A549 (cell line): ENCODE data around the gene MZF1. TPM values are rescaled to one million over a fixed set of nuclear protein-coding genes. Genes with fewer than 3 reads are reported as not detected.

Experiments used
- ATAC-seq, 2 experiments: fragments of 200-7000 bp in 1 of 2; fragments of >200 bp in 1 of 2; cut with Nextera tagmentation in 1 of 2; cut with Tn5 transposase in 1 of 2; 3 replicates each; pipeline versions ENCODE4 v1.8.0 to v1.9.1; 2018 to 2020; ENCODE audit warnings: mild to moderate bottlenecking in 1 of 2, moderate library complexity in 1 of 2
- CTCF ChIA-PET: fragments of 300-600 bp; sonication (Branson Sonifier 250); formaldehyde crosslinking; extraction: SDS; loops from one replicate; lab custom pipeline; 2021; ENCODE audit warnings: antibody characterized with exemption, inconsistent platforms; lab: Yijun Ruan, JAX
- POLR2A ChIA-PET: fragments of 350-600 bp; formaldehyde crosslinking; extraction: SDS; loops from one replicate; lab custom pipeline; 2021; ENCODE audit warnings: antibody characterized with exemption, inconsistent platforms; lab: Yijun Ruan, JAX
- DNase-seq, 2 experiments: peaks; one replicate each; pipeline versions ENCODE4 v3.0.0 to v3.0.0-alpha.2; 2011 to 2016; ENCODE audit warnings: low read depth in 1 of 2, low spot score in 1 of 2
- FAIRE-seq: peaks from 2 replicates; lab custom pipeline; 2011; peaks lifted over from hg19 to GRCh38; lab: Jason Lieb, UNC
- H3K27ac ChIP-seq, 2 experiments: fragments of >200 bp; sonication (Bioruptor Twin); formaldehyde crosslinking; 3 replicates each; pipeline ENCODE4 v1.5.1; 2016 to 2017
- H3K4me1 ChIP-seq: fragments of >200 bp; sonication (Bioruptor Twin); formaldehyde crosslinking; 3 replicates; pipeline ENCODE4 v1.6.1; 2016
- H3K4me2 ChIP-seq: fragments of >200 bp; sonication (Bioruptor Twin); formaldehyde crosslinking; 3 replicates; pipeline ENCODE4 v1.6.1; 2016
- H3K4me3 ChIP-seq: fragments of >200 bp; sonication (Bioruptor Twin); formaldehyde crosslinking; 3 replicates; pipeline ENCODE4 v1.5.1; 2016
- H3K9me3 ChIP-seq: fragments of >200 bp; sonication (Bioruptor Twin); formaldehyde crosslinking; 3 replicates; pipeline ENCODE4 v1.6.1; 2016
- BCL3 ChIP-seq: fragments of >200 bp; sonication (Bioruptor Twin); formaldehyde crosslinking; IDR thresholded peaks from 3 replicates; pipeline ENCODE4 v1.6.1; 2016
- CBX2 ChIP-seq: fragments of 200-600 bp; sonication (generic); IDR thresholded peaks from 2 replicates; pipeline ENCODE4 v1.6.1; 2016; ENCODE audit warnings: low read depth, mild to moderate bottlenecking, borderline replicate concordance
- CEBPB ChIP-seq, 2 experiments: fragments of >200 bp in 1 of 2; sonication (Bioruptor Twin) in 1 of 2; formaldehyde crosslinking in 1 of 2; IDR thresholded peaks; 2 replicates each; pipeline ENCODE4 v1.6.1; 2012 to 2016
- CHD2 ChIP-seq: fragments of 150-350 bp; IDR thresholded peaks from 2 replicates; pipeline ENCODE4 v1.6.1; 2014; ENCODE audit warnings: low read length; ENCODE audit not compliant: partially characterized antibody
- CHD4 ChIP-seq: fragments of 200-600 bp; sonication (generic); IDR thresholded peaks from 2 replicates; pipeline ENCODE4 v1.6.1; 2016; ENCODE audit warnings: antibody characterized with exemption, mild to moderate bottlenecking, borderline replicate concordance
- CTCF ChIP-seq: fragments of >200 bp; sonication (Bioruptor Twin); formaldehyde crosslinking; IDR thresholded peaks from 3 replicates; pipeline ENCODE4 v1.5.1; 2016
- E2F6 ChIP-seq: IDR thresholded peaks from 2 replicates; pipeline ENCODE4 v1.6.1; 2012; ENCODE audit warnings: low read depth, borderline replicate concordance
- EHF ChIP-seq: fragments of 250-450 bp; sonication (Bioruptor Pico); IDR thresholded peaks from 2 replicates; pipeline ENCODE4 v1.5.0; 2020; ENCODE audit warnings: mild to moderate bottlenecking
- ELK1 ChIP-seq: fragments of 150-350 bp; IDR thresholded peaks from 2 replicates; pipeline ENCODE4 v1.6.1; 2014; ENCODE audit warnings: low read depth, mild to moderate bottlenecking, low read length
- FOSL2 ChIP-seq, 2 experiments: fragments of 450-650 bp in 1 of 2; fragments of >200 bp in 1 of 2; sonication (Bioruptor Twin) in 1 of 2; formaldehyde crosslinking; IDR thresholded peaks; 2 replicates each; pipeline versions ENCODE4 v1.5.0 to v1.6.1; 2016 to 2020; ENCODE audit warnings: mild to moderate bottlenecking in 1 of 2, moderate library complexity in 1 of 2
- HDAC2 ChIP-seq: fragments of 200-600 bp; sonication (generic); IDR thresholded peaks from 2 replicates; pipeline ENCODE4 v1.6.1; 2016
- HES2 ChIP-seq: fragments of >200 bp; sonication (Bioruptor Twin); formaldehyde crosslinking; IDR thresholded peaks from 2 replicates; pipeline ENCODE4 v1.6.1; 2016
- HOXB13 ChIP-seq: fragments of 250-450 bp; sonication (Bioruptor Pico); IDR thresholded peaks from 2 replicates; pipeline ENCODE4 v1.5.0; 2020; ENCODE audit warnings: low read depth, mild to moderate bottlenecking, moderate library complexity
- JUN ChIP-seq, 2 experiments: fragments of >200 bp; sonication (Bioruptor Twin); formaldehyde crosslinking; IDR thresholded peaks; 2 replicates in 1 of 2; 3 replicates in 1 of 2; pipeline ENCODE4 v1.6.1; 2016 to 2017
- MAFK ChIP-seq: fragments of 450-650 bp; IDR thresholded peaks from 2 replicates; pipeline ENCODE4 v1.6.1; 2014; ENCODE audit not compliant: partially characterized antibody
- MAZ ChIP-seq: fragments of 150-350 bp; IDR thresholded peaks from 2 replicates; pipeline ENCODE4 v1.6.1; 2014; ENCODE audit warnings: antibody characterized with exemption, low read depth, low read length, borderline replicate concordance
- NPAS2 ChIP-seq: fragments of 250-450 bp; sonication (Bioruptor Pico); IDR thresholded peaks from 2 replicates; pipeline ENCODE4 v1.8.0; 2022; ENCODE audit warnings: mild to moderate bottlenecking, moderate library complexity, borderline replicate concordance
- PBX3 ChIP-seq: IDR thresholded peaks from 2 replicates; pipeline ENCODE4 v1.6.1; 2012
- RCOR1 ChIP-seq: fragments of 150-350 bp; IDR thresholded peaks from 2 replicates; pipeline ENCODE4 v1.6.1; 2014; ENCODE audit warnings: antibody characterized with exemption, low read length, low read depth
- RFX5 ChIP-seq: fragments of 450-650 bp; IDR thresholded peaks from 2 replicates; pipeline ENCODE4 v1.7.1; 2014; ENCODE audit warnings: antibody characterized with exemption, mild to moderate bottlenecking, moderate library complexity
- WGBS: methylation state at CpG from one replicate; pipeline ENCODE4 v1.1.6; 2017; ENCODE audit errors: missing lambda C conversion rate; 5-methylcytosine and 5-hydroxymethylcytosine counted together
- polyA plus RNA-seq, 4 experiments: library from polyadenylated mRNA; depleted of rRNA in 3 of 4; stranded (reverse); fragments of >200 nt; fragmentation: RNase III in 1 of 4; extraction: RNeasy Plus Mini Kit Qiagen cat#74134 plus additional on column Dnase treatment in 1 of 4; gene quantifications; 2 replicates in 3 of 4; 3 replicates in 1 of 4; pipeline ENCODE4 v1.2.3, GENCODE V29; 2011 to 2017

Gene MZF1
- polyA plus RNA-seq, 2 of the 4 experiments (the other 2 are of a cell fraction), result 19.5 to 20.3 TPM

GRCh38 chr19:58586133-58586765 is 13.1 kb upstream of the MZF1 start:
- TF ChIP-seq BCL3, result no peak
- no peak for TF ChIP-seq RCOR1
- no peak for TF ChIP-seq CHD2
- no peak for TF ChIP-seq HOXB13
- TF ChIP-seq HES2, result no peak
- no peak for TF ChIP-seq CTCF
- no peak for TF ChIP-seq FOSL2 (IDR thresholded peaks at IDR 0.05)
- TF ChIP-seq FOSL2 (CRISPR knock-in tag; IDR thresholded peaks at IDR 0.05), result no peak
- no peak for TF ChIP-seq CBX2
- TF ChIP-seq NPAS2, result no peak
- ATAC-seq, result peak in 1 of 2 experiments; percentile 36; a peak in 2 of 6 replicates
- CTCF ChIA-PET, result interaction anchor here (1.4 kb wide), 1 partner anchor 10 kb away, joined by 3 read pairs; no protein-coding TSS in a partner anchor

GRCh38 chr19:58585442-58586132 is 12.5 kb upstream of the MZF1 start:
- ChIA-PET CTCF (interaction anchor here (1.4 kb wide), 1 partner anchor 10 kb away, joined by 3 read pairs; no protein-coding TSS in a partner anchor), POLR2A (no interaction called here)
- WGBS, result 90% methylated on average over 5 of the region's 6 CpGs
- no peaks in the 10 kb centered on the region for H3K9me3 ChIP-seq
- ATAC-seq (no peak; a peak in 1 of 6 replicates), DNase-seq (no peak), FAIRE-seq (no peak)
- TF ChIP-seq BCL3 (no peak), CHD4 (no peak), HDAC2 (no peak), EHF (CRISPR knock-in tag) (no peak), PBX3 (no peak), JUN (IDR thresholded peaks at IDR 0.05) (no peak), E2F6 (no peak), MAFK (no peak), ELK1 (no peak), CEBPB (IDR thresholded peaks at IDR 0.05) (no peak), RFX5 (no peak), MAZ (no peak)
- H3K4me3 ChIP-seq, result no peak overlapping the region
- H3K27ac ChIP-seq, result no peak overlapping the region
- H3K4me2 ChIP-seq, result no peak overlapping the region
- H3K4me1 ChIP-seq, result no peaks in the 10 kb centered on the region

More at GRCh38 chr19:58586133-58586765, 13.1 kb upstream of the MZF1 start:
- FAIRE-seq (no peak), DNase-seq (no peak)
- Histone ChIP-seq H3K4me3 (no peak overlapping the region), H3K9me3 (no peaks in the 10 kb centered on the region), H3K4me2 (no peak overlapping the region), H3K4me1 (no peaks in the 10 kb centered on the region), H3K27ac (no peak overlapping the region)
- POLR2A ChIA-PET, result no interaction called here
- 82% methylated on average over 4 of the region's 4 CpGs for WGBS
